AG09319 (cell line): ENCODE data around the gene TSPAN4.

ENCODE experiments used
- DNase-seq: peaks from one replicate; pipeline ENCODE4 v3.0.0-alpha.2; 2010; ENCODE audit warnings: low read depth; ENCODE audit errors: extremely low read depth
- CTCF ChIP-seq: IDR thresholded peaks from 2 replicates; pipeline ENCODE4 v1.5.1; 2011; ENCODE audit warnings: low read depth, mild to moderate bottlenecking, inconsistent platforms, low read length, moderate library complexity

TSPAN4 gene

GRCh38 chr11:826836-827145 is 15.9 kb upstream of the TSPAN4 start:
- DNase-seq = no peak
- TF ChIP-seq CTCF = no peak

- DNase-seq = no peak
- no peak for TF ChIP-seq CTCF
Observed at GRCh38 chr11:827146-827896, 15.3 kb upstream of the TSPAN4 start.

DNA sequence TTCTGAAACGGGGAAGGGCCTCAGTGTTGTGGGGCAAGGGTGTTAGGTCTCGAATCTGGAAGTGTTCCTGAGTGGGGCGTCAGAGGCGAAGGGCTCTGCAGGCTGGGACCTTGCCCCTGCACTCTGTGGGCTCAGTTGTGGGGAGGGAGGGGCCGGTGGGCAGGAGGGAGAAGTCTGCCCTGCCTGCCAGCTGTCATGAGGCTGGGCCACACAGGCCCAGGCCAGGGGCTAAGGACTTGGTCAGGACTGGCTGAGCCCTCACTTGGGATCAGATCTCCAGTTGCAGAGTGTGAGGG is 14.8 kb upstream of the TSPAN4 start, which contains the start of gene CRACR2B:
TSS of gene CRACR2B (plus strand) at position 23 of the 296 bp plus-strand sequence. CDS start 689 bp downstream, outside the sequence.
- TF ChIP-seq CTCF = no peak
- DNase-seq = no peak

- no peak for DNase-seq
- TF ChIP-seq CTCF = no peak
Observed at GRCh38 chr11:828506-829175, 14.0 kb upstream of the TSPAN4 start.

DNA sequence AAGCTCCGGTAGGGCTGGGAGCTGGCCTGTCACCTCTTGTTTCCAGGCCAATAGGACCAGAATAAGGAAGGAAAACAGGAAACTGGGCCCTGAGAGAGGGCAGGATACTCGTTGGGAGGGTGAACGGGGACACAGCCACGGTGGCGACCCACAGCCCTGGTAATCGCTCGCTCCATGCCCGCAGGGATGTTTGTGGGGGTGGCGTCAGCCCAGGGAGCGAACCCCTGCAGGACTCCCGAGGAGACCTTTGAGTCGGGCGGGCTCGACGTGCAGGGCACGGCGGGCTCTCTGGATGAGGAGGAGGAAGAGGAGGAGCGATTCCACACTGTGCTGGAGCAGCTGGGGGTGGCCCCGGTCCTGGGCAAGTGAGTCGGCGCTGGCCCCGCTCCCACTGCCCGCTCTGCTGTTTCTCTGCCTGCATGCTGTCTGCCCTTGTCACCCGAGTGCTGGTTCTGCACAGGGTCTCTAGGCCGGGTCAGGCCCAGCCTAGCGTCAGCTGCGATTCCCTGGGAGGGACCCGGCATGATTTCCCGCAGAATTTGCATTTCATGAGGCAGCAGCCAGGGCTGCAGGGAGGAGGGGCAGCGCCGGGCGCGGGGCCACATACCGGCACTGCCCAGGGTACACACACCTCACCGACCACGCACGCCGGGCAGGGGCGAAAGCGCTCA is 13.3 kb upstream of the TSPAN4 start:
- TF ChIP-seq CTCF = no peak

GRCh38 chr11:829847-830294 is 12.8 kb upstream of the TSPAN4 start:
- DNase-seq = no peak
- no peak for TF ChIP-seq CTCF

More for the DNA sequence above, 13.3 kb upstream of the TSPAN4 start:
- DNase-seq = no peak
